Measurements from ENCODE around the gene CNGA3.
"Not testable (repeated sequence)": the region's sequence is repeated elsewhere in the genome, so short reads cannot be mapped to it uniquely, and the experiment has no call there.

The CNGA3 gene

GRCh38 chr2:98403878-98404277 lies 57.6 kb downstream of the CNGA3 start:
- TF ChIP-seq CTCF (conservative IDR thresholded peaks at IDR 0.05; ENCODE audit: control insufficient read depth, insufficient read depth, low read depth, low read length), result no peak
- DNase-seq (ENCODE audit: low read depth), result no peak
- H3K4me3 ChIP-seq (ENCODE audit: control insufficient read depth, low read depth, low read length), result no peak overlapping the region

GRCh38 chr2:98404556-98405250 lies 58.4 kb downstream of the CNGA3 start:
- DNase-seq (ENCODE audit: low read depth), result no peak
- no peak for TF ChIP-seq CTCF (conservative IDR thresholded peaks at IDR 0.05; ENCODE audit: control insufficient read depth, insufficient read depth, low read depth, low read length)
- no peak overlapping the region for H3K4me3 ChIP-seq (ENCODE audit: control insufficient read depth, low read depth, low read length)

- no peak overlapping the region for H3K4me3 ChIP-seq (ENCODE audit: control insufficient read depth, low read depth, low read length)
- TF ChIP-seq CTCF (conservative IDR thresholded peaks at IDR 0.05; ENCODE audit: control insufficient read depth, insufficient read depth, low read depth, low read length), result no peak
- DNase-seq (ENCODE audit: low read depth), result no peak
Measured at GRCh38 chr2:98405301-98405700, 59.0 kb downstream of the CNGA3 start.

GRCh38 chr2:98408155-98408554 lies 61.9 kb downstream of the CNGA3 start:
- H3K4me3 ChIP-seq (ENCODE audit: control insufficient read depth, low read depth, low read length), result no peak overlapping the region
- no peak for TF ChIP-seq CTCF (conservative IDR thresholded peaks at IDR 0.05; ENCODE audit: control insufficient read depth, insufficient read depth, low read depth, low read length)
- no peak for DNase-seq (ENCODE audit: low read depth)

GRCh38 chr2:98412751-98413458 lies 66.6 kb downstream of the CNGA3 start:
- peak; percentile 78 for TF ChIP-seq CTCF (conservative IDR thresholded peaks at IDR 0.05; ENCODE audit: control insufficient read depth, insufficient read depth, low read depth, low read length)
- peak; percentile 66 for DNase-seq (ENCODE audit: low read depth)

GRCh38 chr2:98414246-98414645 lies 68.0 kb downstream of the CNGA3 start:
- not testable (repeated sequence) for DNase-seq (ENCODE audit: low read depth); H3K4me3 ChIP-seq (ENCODE audit: control insufficient read depth, low read depth, low read length)

More at GRCh38 chr2:98412751-98413458, 66.6 kb downstream of the CNGA3 start:
- no peak overlapping the region for H3K4me3 ChIP-seq (ENCODE audit: control insufficient read depth, low read depth, low read length)

- not testable (repeated sequence) for DNase-seq (ENCODE audit: low read depth); H3K4me3 ChIP-seq (ENCODE audit: control insufficient read depth, low read depth, low read length)
Measured at GRCh38 chr2:98415719-98416248, 69.5 kb downstream of the CNGA3 start.

Measured in fibroblast of mammary gland (primary cell).